Fibroblast of lung (primary cell): ENCODE results near the gene MUS81. TPM values are rescaled to one million over a fixed set of nuclear protein-coding genes. Genes with fewer than 3 reads are reported as not detected.
A peak's percentile ranks its signal among the peaks of the same experiment; 100 is the strongest.

Experiments used
- DNase-seq, 2 donors: peaks; one replicate each; pipeline versions ENCODE4 v3.0.0 to v3.0.0-alpha.2; 2010; ENCODE audit warnings: low read depth in 2 of 2
- H2AFZ ChIP-seq: 2 replicates; pipeline ENCODE4 v1.5.1; 2012; ENCODE audit warnings: low read length, control low read depth, inconsistent platforms
- H3K27ac ChIP-seq: 2 replicates; pipeline ENCODE4 v1.5.1; 2011; ENCODE audit warnings: low read length, control low read depth; ENCODE audit not compliant: insufficient read depth
- H3K27me3 ChIP-seq: 2 replicates; pipeline ENCODE4 v1.5.1; 2011; ENCODE audit warnings: mild to moderate bottlenecking, low read length; ENCODE audit not compliant: control insufficient read depth, insufficient read depth
- H3K36me3 ChIP-seq: 2 replicates; pipeline ENCODE4 v1.5.1; 2011; ENCODE audit warnings: low read length; ENCODE audit not compliant: control insufficient read depth, insufficient read depth
- H3K4me1 ChIP-seq: 2 replicates; pipeline ENCODE4 v1.5.1; 2011; ENCODE audit warnings: low read length; ENCODE audit not compliant: control insufficient read depth, insufficient read depth; ENCODE audit errors: extremely low read depth
- H3K4me2 ChIP-seq: 2 replicates; pipeline ENCODE4 v1.5.1; 2011; ENCODE audit warnings: low read length, control low read depth; ENCODE audit not compliant: insufficient read depth; ENCODE audit errors: extremely low read depth
- H3K4me3 ChIP-seq, 4 experiments: fragments of 200-600 bp in 1 of 4; sonication (generic) in 1 of 4; replicated peaks in 1 of 4; 2 replicates each; pipeline ENCODE4 v1.5.1; 2011 to 2016; ENCODE audit warnings: low read length in 4 of 4, low read depth in 3 of 4, mild to moderate bottlenecking in 3 of 4, control low read depth in 2 of 4, inconsistent platforms in 1 of 4, mixed read lengths in 1 of 4; ENCODE audit not compliant: insufficient read depth in 1 of 4; ENCODE audit errors: control extremely low read depth in 1 of 4
- H3K79me2 ChIP-seq: 2 replicates; pipeline ENCODE4 v1.5.1; 2012; ENCODE audit warnings: mild to moderate bottlenecking, low read length, inconsistent platforms; ENCODE audit not compliant: control insufficient read depth, insufficient read depth
- H3K9ac ChIP-seq: 2 replicates; pipeline ENCODE4 v1.5.1; 2011; ENCODE audit warnings: mild to moderate bottlenecking, low read length, control low read depth; ENCODE audit not compliant: insufficient read depth
- H3K9me3 ChIP-seq: 2 replicates; pipeline ENCODE4 v1.5.1; 2012; ENCODE audit warnings: low read depth, low read length; ENCODE audit not compliant: control insufficient read depth, insufficient read depth
- H4K20me1 ChIP-seq: 2 replicates; pipeline ENCODE4 v1.5.1; 2011; ENCODE audit warnings: low read length; ENCODE audit not compliant: control insufficient read depth, insufficient read depth; ENCODE audit errors: extremely low read depth
- CTCF ChIP-seq, 2 donors: IDR thresholded peaks in 1 of 2; conservative IDR thresholded peaks in 1 of 2; 1 replicate in 1 of 2; 2 replicates in 1 of 2; pipeline ENCODE4 v1.5.1; 2011 to 2012; ENCODE audit warnings: low read length in 2 of 2, control low read depth in 1 of 2, inconsistent platforms in 1 of 2, low read depth in 1 of 2, mild to moderate bottlenecking in 1 of 2
- EZH2 ChIP-seq: IDR thresholded peaks from 2 replicates; pipeline ENCODE4 v1.5.1; 2012; ENCODE audit warnings: low read length, control low read depth, mild to moderate bottlenecking; ENCODE audit errors: missing control alignments
- polyA plus RNA-seq, 2 donors: library from polyadenylated mRNA; depleted of rRNA in 1 of 2; stranded (reverse) in 1 of 2; unstranded in 1 of 2; fragments of >200 nt; gene quantifications; 2 replicates each; pipeline ENCODE4 v1.2.1, GENCODE V29; 2011 to 2012; ENCODE audit warnings: missing spikeins in 1 of 2
- total RNA-seq: library from RNA; depleted of rRNA; stranded (reverse); fragments of >200 nt; gene quantifications from 2 replicates; pipeline ENCODE4 v1.2.1, GENCODE V29; 2014

The MUS81 gene
- total and polyA plus RNA-seq, 2 donors (not counting 1 experiment from before 2014, with no cell fraction given), result 23.6 to 56.8 TPM

- H3K4me3 ChIP-seq, result peak overlapping the region; percentile 49 to 85 (median 64)
- peaks cover 47% of the 10 kb centered on the region for H3K79me2 ChIP-seq
- peaks cover 15% of the 10 kb centered on the region for H3K4me1 ChIP-seq
These were observed 27.5 kb downstream of the MUS81 start for GRCh38 chr11:65887723-65888162.

GRCh38 chr11:65888163-65888814 lies 28.1 kb downstream of the MUS81 start, which contains the start of gene FIBP:
Gene FIBP, minus strand, starts transcription at chr11:65888471. Its CDS starts 53 bp downstream, at chr11:65888418.
- peaks cover 17% of the 10 kb centered on the region for H3K4me1 ChIP-seq
- no peaks in the 10 kb centered on the region for H3K9me3 ChIP-seq
- H3K36me3 ChIP-seq, result peaks cover 34% of the 10 kb centered on the region
- H3K9ac ChIP-seq, result peak within 1 kb of the TSS; percentile 65
- TF ChIP-seq EZH2, result no peak
- peak; percentile 58 to 62 for TF ChIP-seq CTCF (conservative IDR thresholded peaks at IDR 0.05 in 1 of 2, IDR thresholded peaks at IDR 0.05 in 1 of 2; ENCODE audit: low read depth in 1 of 2, low read length in 2 of 2)
- H2AFZ ChIP-seq, result peak within 1 kb of the TSS; percentile 79
- DNase-seq, result peak; percentile 96 to 97
- H3K4me3 ChIP-seq, result peak within 1 kb of the TSS; percentile 49 to 85 (median 68)
- no peaks in the 10 kb centered on the region for H3K27me3 ChIP-seq
- peaks cover 52% of the 10 kb centered on the region for H3K79me2 ChIP-seq
- H3K4me2 ChIP-seq, result peak within 1 kb of the TSS; percentile 96
- H3K27ac ChIP-seq, result peak within 1 kb of the TSS; percentile 98
- H4K20me1 ChIP-seq, result no peaks in the 10 kb centered on the region

More at GRCh38 chr11:65887723-65888162, 27.5 kb downstream of the MUS81 start:
- no peaks in the 10 kb centered on the region for H4K20me1 ChIP-seq
- no peak for DNase-seq
- H3K9ac ChIP-seq, result peak overlapping the region; percentile 65
- no peaks in the 10 kb centered on the region for H3K27me3 ChIP-seq
- H2AFZ ChIP-seq, result no peak overlapping the region
- peaks cover 35% of the 10 kb centered on the region for H3K36me3 ChIP-seq
- peak overlapping the region; percentile 98 for H3K27ac ChIP-seq
- peak overlapping the region; percentile 96 for H3K4me2 ChIP-seq
- no peaks in the 10 kb centered on the region for H3K9me3 ChIP-seq
- TF ChIP-seq CTCF (conservative IDR thresholded peaks at IDR 0.05 in 1 of 2, IDR thresholded peaks at IDR 0.05 in 1 of 2; ENCODE audit: low read depth in 1 of 2, low read length in 2 of 2), result no peak
- no peak for TF ChIP-seq EZH2

GRCh38 chr11:65890324-65891218 lies 30.3 kb downstream of the MUS81 start, which contains the start of gene CCDC85B:
Gene CCDC85B, plus strand, starts transcription at chr11:65890673. Its CDS starts 111 bp downstream, at chr11:65890784.
- Histone ChIP-seq H4K20me1 (no peaks in the 10 kb centered on the region), H3K79me2 (peaks cover 70% of the 10 kb centered on the region), H2AFZ (no peak within 1 kb of the TSS)

More at GRCh38 chr11:65890324-65891218, 30.3 kb downstream of the MUS81 start, which contains the start of gene CCDC85B:
- TF ChIP-seq EZH2 (no peak), CTCF (conservative IDR thresholded peaks at IDR 0.05 in 1 of 2, IDR thresholded peaks at IDR 0.05 in 1 of 2; ENCODE audit: low read depth in 1 of 2, low read length in 2 of 2) (no peak)
- Histone ChIP-seq H3K9me3 (no peaks in the 10 kb centered on the region), H3K4me1 (peaks cover 24% of the 10 kb centered on the region), H3K27me3 (no peaks in the 10 kb centered on the region), H3K36me3 (peaks cover 21% of the 10 kb centered on the region), H3K4me3 (peak within 1 kb of the TSS; percentile 56 to 85 (median 70)), H3K27ac (peak within 1 kb of the TSS; percentile 98), H3K9ac (peak within 1 kb of the TSS; percentile 89), H3K4me2 (peak within 1 kb of the TSS; percentile 79)
- peak; percentile 95 to 97 for DNase-seq
